HuH-7 (cell line): Measurements from ENCODE around the gene PMEL.
"Not testable (repeated sequence)": the region's sequence is repeated elsewhere in the genome, so short reads cannot be mapped to it uniquely, and the experiment has no call there.

Source experiments
- DNase-seq: peaks from one replicate; pipeline ENCODE4 v3.0.0; 2011; ENCODE audit warnings: low spot score

PMEL gene

GRCh38 chr12:55942055-55942454, 23.8 kb downstream of the PMEL start:
- no peak for DNase-seq

DNA sequence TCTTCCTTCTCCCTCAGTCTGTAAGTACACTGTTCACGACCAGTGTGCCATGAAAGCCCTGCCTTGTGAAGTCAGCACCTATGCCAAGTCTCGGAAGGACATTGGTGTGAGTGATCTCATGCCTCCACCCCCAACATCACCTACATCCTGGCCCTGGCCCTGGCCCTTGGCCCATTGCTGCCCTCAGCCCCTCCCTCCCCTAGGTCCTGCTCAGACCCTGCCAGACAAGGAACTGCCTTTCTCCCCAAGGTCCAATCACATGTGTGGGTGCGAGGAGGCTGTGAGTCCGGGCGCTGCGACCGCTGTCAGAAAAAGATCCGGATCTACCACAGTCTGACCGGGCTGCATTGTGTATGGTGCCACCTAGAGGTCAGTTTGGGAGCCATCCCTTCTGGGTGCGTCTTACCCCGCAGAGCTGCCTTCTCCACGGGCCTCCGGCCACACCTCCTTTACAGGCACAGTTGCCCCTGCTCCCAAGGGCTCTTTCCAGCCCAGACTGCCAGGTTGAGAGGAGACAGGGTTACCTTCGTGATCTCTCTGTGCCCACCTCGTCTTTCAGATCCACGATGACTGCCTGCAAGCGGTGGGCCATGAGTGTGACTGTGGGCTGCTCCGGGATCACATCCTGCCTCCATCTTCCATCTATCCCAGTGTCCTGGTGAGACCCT, 25.6 kb downstream of the PMEL start:
- DNase-seq = peak; percentile 92

DNA sequence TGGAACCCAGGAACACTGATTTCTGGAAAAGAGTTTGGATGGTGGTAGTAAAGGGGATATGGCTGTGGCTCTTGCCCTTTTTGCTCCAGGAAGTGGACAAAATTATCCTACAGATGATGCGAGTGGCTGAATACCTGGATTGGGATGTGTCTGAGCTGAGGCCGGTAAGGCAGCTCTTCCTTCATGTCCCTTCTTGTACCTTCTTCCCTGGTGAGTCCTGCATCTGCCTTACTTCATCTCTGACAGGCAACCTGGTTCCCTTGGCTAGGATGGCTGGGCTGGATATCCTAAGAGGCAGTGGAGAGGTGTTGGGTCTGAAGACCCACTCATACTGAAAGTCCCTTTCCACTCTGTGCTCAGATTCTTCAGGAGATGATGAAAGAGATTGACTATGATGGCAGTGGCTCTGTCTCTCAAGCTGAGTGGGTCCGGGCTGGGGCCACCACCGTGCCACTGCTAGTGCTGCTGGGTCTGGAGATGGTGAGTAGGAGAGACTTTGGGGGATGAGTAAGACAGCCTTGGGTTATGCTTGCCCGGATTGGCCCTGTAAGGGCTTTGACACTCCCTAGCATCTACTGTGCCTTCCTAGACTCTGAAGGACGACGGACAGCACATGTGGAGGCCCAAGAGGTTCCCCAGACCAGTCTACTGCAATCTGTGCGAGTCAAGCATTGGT, 26.9 kb downstream of the PMEL start:
- DNase-seq = no peak

DNA sequence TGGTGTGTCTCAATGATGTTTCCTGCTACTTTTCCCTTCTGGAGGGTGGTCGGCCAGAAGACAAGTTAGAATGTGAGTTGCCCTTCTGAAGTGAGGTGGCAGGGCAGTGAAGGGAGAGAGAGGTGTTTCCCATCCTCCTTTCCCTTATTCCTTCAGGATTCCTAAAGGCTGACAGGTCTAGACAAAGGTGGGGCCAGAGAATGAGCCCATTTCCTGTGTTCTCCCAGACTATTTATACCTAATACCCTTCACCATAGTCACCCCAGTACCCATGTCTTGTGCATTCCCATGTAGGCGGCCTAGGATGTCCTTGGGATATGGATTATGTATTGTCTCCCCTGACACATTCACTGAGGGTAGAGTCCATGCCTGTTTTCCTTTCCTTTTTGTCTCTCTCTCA, 27.9 kb downstream of the PMEL start:
- DNase-seq = no peak

GRCh38 chr12:55935738-55936151, 30.1 kb downstream of the PMEL start:
- no peak for DNase-seq

- DNase-seq = no peak
These were observed 31.1 kb downstream of the PMEL start for GRCh38 chr12:55934773-55935172.

DNA sequence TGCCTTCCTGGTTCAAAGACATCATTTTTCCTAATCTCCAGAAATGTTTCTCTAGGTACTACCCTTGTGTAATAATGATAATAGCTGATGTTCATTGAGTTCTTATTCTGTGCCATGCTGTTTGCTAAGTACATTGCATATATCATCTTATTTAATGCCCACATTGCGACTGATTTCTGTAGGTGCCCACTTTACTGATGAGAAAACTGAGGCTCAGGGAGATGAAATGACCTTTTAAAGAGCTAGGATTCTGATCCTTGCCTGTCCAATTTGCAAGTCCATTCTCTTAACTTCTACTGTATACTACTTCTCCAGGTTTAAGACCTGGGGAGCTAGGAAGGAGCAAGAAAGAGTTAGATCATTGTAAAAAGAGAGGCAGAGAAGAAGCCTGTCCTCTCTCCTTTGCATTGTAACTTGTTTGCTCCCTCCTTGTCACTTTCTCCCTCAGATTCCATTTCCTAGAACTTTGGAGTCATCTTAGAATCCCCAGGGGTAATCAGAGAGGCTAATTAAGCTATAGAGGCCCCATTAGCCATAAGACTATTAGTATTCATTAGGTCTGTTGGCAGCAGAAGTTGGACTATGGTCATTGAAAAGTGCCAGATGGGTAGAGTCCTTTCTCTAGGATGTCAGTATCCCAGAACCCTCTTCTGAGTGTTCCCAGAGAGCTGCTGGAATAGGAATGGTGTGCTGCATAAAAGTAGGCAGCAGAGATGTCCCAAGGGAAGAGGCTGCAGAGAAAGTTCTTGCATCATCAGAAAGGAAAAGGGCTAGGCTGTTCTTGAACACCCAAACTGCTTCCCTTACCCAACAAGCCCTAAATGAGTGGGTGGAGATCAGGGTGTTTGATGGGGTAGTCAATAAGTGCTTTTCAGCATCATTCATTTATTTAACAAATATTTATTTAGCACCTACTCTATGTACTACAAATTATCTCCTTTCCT, 31.8 kb downstream of the PMEL start:
- DNase-seq = no peak

DNA sequence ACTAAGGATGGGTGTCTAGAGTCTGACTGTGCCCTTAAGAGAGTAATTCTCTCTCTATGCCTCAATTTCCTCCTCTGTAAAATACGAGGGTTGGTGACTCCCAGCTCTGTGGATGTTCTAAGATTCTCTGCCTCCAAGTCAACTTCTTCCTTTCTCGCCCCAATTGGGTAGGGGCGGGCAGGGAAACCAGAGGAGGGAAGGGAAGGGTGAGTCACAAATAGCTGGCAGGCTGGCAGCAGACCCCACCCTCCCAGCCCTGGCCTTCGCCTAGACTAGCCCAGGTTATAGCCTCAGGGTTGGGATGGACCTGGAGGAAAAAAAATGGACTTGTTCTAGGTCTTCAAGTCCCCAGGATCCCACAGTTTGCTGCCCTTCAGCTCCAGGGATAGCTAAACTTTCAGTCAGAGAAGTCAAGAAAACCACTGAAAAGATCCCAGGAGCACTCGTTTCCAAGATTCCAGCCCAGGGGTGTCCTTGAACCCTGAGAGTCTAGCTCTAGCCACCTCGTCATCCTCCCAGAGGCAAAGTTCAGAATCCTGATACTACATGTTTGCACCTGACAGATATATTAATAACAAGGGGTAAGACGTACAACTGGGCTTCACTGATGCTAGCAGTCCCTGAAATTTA, 32.6 kb downstream of the PMEL start:
- no peak for DNase-seq

DNA sequence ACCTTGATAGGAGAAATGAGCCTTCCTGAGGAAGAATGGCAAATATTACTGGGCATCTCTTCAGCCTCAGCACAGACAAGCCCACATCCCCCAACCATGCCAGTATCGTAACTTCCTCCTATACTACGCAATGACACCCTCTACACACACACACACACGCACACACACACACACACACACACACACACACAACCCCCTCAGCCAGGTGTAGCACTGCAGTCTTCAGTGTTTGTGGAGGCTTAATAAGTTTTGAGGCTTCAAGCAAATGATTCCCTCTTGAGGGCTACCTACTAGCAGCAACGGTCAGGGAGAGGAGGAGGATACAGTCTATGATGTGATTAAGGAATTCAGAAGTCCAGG, 33.3 kb downstream of the PMEL start:
- DNase-seq = peak; percentile 42

GRCh38 chr12:55931780-55932550, 33.9 kb downstream of the PMEL start:
- peak; percentile 74 for DNase-seq

- peak; percentile 32 for DNase-seq
These were observed 34.5 kb downstream of the PMEL start for GRCh38 chr12:55931317-55931779.

DNA sequence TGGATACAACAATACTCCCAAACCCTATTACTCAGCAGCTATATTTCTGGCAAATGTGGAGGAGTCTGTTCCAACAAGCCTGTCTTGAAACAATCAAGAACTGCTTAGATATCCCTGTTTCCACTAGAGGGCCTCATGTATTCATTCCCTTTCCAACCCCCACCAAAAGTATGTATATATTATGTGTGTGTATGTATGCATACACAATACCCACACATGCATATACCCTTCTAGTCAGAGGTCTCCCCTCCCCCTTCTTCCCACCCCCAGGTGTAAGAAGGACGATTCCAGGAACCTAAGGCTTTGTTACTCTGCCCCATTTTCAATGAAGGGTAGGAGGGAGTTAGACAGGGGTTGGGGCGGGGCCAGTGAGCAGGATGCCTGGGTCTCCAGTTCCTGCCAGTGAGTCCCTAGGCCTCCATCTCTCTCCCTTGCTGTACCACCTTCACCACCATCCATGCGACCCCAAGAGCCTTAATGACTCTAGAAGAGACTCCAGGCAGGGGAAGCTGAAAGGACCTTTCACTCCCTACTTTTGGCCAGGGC, 35.0 kb downstream of the PMEL start, which contains the start of gene DGKA:
Gene DGKA (plus strand): TSS at position 392 of the 546 bp plus-strand sequence. CDS start 5,342 bp downstream, outside the sequence.
- peak; percentile 84 for DNase-seq

GRCh38 chr12:55929306-55929791, 36.5 kb downstream of the PMEL start:
- no peak for DNase-seq

DNA sequence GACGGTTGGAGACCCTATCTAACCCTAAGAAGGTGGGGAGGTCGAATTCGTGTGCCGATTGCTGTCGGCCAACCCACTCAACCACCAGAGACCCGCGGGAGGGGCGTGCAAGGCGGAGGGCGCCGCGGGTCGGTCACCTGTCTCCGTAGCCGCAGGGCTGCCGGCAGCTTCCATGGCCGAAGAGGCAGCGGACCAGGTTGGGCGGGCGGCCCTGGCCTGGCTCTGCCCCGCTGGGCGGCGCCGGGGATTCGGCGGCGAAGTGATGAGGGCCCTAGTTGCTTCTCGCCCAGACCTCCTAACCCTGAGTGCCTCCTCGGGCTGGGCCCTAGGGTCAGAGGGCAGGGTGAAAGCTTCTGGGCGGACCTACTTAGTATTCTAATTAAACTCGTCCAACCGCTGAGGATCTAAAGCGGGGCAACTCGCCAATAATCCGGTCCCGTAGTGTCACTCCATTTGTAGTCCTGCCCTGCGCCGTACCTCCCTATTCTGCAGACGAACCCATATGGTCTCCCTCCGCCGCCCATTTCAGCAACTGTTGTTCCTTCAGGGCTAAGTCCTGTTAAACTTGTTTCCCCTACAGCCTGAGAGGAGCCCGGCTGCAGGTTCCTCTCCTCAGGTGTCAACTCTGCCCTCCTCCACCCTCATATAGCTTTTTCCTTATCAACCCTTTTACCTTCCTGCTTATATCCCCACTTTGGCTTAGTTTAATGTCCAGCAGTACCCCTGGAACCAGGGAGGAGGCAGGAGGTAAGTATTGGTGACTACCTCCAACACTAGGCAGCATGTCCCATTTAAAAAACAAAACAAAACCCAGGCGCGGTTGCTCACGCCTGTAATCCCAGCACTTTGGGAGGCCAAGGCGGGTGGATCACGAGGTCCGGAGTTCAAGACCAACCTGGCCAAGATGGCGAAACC, 38.0 kb downstream of the PMEL start, which contains the start of gene PYM1:
Gene PYM1 (minus strand): TSS at position 307 of the 915 bp plus-strand sequence. CDS start 133 bp downstream, at position 174.
- peak; percentile 94 for DNase-seq

DNA sequence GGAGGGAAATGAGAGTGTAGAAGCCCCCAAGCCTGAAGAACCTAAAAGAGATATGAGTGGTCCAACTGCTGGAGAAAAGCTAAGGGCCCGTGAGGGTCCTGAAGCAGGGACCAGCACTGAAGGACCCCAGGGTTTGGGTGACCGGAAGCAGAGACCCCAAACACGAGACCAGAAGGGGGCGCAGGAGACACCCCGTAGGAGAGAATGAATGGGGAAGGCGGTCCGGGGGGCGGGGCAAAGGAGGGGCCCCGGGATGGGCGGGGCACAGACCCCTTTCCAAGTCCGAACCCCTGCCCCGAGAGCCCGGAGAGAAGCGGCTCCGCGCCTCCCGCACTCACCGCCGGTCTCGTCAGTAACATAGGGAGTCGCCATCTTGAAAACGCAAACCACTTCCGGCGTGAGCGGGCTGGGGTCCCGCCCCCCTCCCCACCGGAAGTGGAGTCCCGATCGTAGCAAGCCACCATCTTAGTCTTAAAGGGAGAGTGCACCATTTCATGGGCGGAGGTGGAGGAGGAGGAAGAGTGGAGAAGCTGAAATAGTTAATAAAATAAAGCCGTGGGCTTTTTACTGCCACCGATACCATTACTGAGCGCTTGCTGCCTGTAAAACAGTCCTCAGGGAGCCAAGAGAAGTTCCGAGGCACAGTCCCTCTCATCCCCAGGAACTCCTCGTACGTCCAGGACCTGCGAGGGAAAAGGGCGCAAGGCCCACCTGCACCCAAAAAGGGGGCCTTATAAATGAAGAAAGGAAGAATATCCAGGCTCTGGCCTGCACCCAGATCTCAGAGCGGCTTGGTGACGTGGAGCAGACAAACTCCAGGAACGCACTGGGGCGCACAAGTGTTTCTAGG, 38.9 kb downstream of the PMEL start:
- peak; percentile 96 for DNase-seq

DNA sequence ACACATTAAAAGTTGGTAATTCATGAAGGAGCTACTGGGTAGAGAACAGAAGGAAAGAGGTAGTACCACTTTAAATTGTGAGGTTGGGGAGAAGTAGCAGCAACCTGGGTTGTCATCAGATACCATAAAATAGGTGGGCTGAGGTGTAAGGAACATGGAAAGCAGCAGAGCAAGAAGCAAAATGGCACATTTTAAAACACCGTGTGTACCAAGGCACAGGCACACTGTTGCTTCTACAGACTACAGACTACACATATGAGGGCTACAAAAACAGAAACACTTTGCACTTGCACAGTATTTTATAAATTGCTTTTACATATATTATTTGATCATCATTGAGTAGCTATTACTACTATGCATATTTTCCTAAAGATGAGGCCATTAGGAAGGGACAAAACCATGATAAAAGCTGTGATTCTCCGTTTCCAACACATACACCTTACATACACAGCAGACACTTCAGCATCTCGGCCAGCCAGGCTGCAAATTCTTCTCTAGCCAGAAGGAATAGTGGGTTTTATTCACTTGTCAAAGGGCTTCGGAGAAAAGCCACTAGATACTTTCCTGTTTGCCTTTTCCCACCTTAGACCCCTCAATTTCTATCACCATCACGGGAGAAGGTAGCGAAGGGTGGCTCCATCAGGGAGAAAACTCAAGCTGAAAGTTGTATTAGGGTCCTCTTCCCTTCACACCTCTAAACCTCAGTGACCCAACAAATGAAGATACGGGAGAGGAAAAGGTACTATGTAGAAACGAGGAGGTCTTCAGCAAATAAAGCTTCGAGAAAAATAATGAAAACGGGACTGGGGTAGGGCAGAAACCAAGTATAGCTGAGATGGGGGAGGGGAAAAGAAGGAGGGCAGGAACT, 39.7 kb downstream of the PMEL start:
- no peak for DNase-seq

GRCh38 chr12:55925371-55925770, 40.5 kb downstream of the PMEL start:
- no peak for DNase-seq

GRCh38 chr12:55923648-55924047, 42.2 kb downstream of the PMEL start:
- DNase-seq = not testable (repeated sequence)
